NCI-H187 (cell line): ENCODE data around the gene LTK.

ENCODE experiments used
- DNase-seq, 2 experiments: peaks; one replicate each; lab custom pipeline; 2025; lab: John Stamatoyannopoulos, UW

The LTK gene

GRCh38 chr15:41513506-41514227 is at the start of gene LTK:
TSS of gene LTK (minus strand) at chr15:41513827. CDS start at chr15:41513709, 118 bp downstream.
- peak in 1 of 2 experiments; percentile 18 for DNase-seq

- no peak for DNase-seq
Observed at GRCh38 chr15:41562784-41563198, 49.2 kb upstream of the LTK start.

GRCh38 chr15:41562244-41562643 is 48.6 kb upstream of the LTK start:
- no peak for DNase-seq

DNA sequence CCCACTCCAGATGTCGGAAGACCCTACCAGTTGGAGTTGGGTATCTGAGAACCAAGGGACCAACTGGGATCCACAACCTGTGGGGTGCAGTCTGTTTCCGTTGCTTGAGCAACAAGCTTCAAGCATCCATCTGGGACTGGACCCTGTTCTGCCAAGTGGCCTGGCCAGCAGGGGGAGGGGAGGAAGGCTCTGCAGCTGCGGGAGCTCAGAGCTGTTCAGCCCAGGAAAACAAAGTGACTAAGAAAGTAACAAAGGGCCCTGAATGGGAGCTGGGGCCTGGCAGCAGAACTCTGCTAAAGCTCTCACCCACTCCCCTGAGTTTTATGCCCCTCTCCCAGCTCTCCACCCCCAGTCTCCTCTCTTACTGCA is 48.1 kb upstream of the LTK start:
- DNase-seq, result no peak

DNA sequence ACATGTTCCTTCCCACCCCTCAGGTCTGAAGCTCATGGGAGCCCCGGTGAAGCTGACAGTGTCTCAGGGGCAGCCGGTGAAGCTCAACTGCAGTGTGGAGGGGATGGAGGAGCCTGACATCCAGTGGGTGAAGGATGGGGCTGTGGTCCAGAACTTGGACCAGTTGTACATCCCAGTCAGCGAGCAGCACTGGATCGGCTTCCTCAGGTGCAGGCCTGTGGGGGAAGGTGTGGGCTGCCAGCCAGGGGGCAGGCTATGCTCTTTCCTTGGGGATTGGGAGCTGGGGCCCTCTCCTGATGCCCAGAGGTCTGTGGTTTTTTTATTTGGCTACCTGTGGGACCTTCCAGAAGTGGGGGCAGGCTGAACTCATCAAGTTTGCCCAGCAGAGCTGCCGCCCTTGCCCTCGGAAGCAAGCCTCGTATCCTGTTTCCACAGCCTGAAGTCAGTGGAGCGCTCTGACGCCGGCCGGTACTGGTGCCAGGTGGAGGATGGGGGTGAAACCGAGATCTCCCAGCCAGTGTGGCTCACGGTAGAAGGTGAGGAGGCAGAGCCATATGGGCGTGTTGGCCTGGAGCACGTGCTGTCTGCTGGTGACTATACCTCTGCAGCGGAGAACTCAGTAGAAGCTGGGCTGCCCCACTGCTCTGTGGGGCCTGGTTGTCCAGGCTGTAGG is 47.6 kb upstream of the LTK start:
- no peak for DNase-seq

- DNase-seq, result no peak
Observed at GRCh38 chr15:41560572-41560874, 46.9 kb upstream of the LTK start.

DNA sequence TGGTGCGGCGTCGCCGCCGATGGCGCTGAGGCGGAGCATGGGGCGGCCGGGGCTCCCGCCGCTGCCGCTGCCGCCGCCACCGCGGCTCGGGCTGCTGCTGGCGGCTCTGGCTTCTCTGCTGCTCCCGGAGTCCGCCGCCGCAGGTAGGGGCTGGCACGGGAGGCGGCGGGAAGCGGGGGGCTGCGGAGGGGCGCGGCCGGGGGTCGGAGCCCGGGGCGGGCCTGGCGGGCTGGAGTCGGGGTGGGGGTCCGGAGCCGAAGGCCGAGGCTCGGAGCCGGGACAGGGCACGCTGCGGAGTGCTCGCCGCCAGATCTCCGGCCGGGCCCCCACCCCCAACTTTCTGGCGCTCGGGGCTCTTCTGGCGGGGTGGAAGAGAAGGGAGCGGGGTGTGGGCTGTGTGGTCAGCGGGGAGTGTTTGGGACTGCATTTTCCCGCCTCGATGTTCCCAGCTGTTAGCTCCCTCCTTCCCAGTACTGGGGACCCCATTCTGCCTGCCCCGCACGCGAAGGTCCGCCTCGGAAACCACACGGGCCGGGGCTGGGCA is 45.7 kb upstream of the LTK start:
- no peak for DNase-seq

DNA sequence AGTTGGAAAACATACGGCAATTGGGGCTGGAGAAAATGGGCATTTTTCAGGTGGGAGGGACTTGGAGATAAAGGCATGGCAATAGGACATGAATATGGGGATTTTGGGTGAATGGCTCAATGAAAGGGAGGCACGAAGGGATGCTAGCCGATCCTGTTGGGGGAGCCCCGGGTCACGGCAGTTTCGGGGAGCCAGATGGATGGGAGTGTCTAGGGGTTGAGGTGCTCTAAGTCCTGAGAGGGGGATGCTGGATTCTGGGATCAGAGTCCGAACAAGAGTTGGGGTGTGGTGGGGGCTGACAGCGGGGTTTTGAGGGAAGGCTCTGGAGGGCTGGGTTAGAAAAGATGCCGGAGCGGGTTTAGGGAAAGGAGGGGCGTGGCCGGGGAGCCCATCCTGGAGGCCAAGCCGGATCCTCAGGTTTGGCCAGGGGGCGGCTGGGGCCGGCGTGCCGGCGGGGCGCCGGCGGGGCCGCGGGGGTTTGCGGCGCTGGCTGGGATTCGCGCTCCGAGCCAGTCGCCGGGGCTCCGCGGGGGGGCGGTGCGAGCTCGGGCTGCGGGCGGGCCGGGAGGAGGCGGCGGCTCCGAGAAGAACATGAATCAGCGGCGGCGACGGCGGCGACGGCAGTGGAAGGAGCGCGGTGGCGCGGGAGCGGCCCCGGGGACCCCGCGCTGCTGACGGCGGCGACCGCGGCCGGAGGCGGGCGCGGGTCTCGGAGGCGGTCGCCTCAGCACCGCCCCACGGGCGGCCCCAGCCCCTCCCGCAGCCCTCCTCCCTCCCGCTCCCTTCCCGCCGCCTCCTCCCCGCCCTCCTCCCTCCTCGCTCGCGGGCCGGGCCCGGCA is 45.0 kb upstream of the LTK start, which contains the start of gene TYRO3:
TYRO3 (plus strand) TSS at position 813 of the 839 bp plus-strand sequence. CDS start 46 bp downstream, outside the sequence.
- peak in 1 of 2 experiments; percentile 28 for DNase-seq

DNA sequence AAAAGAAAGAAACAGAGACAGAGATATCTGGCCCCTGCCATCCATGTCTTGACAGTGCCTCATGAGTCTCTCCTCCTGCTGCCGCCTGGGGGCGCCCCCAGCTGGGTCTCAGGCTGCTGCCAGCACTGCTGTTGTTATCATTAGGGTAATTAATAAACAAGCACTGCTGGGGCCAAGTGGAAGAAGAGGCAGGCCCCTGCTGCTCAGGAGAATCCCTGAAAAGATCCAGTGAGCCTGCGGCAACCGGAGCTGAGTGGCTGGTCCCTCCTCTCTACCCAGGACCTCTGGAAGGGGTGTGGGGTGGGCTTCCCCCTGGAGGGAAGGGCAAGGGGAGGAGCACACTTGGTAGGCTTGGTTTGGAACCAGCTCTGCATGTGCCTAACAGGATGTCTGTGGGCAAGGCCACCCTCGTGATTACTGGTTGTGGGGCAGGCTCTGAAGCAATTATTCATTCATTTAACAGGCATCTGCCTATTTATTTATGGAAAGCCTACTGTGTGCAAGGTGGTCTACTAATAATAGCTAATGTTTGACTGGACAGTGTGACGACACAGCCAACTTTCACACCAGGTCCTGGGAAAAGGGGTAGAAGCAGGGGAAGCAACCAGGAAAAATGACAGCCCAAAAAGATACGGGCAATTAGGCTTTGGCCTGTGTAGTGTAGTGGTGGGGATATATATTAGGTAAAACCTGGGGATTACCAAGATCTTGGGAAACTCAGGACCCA is 44.2 kb upstream of the LTK start:
- no peak for DNase-seq

- DNase-seq, result no peak
Observed at GRCh38 chr15:41556677-41557076, 43.0 kb upstream of the LTK start.

DNA sequence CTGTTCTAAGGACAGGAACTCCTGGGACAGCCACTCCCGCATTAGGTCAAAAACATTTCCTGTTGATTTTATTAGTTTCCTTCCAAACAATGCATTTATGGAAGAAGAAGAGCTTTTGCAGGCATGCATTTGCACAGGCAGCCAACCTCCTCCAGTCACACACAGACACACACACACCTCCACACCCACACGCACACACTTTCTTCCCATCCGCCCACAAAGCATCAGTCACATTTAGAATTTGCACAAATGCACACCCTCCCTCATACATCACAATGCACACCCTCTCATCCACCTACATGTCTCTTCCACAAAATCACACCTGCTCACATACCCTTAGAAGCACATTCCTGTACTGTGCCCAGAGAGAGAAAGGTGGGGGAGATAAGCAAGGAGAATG is 41.3 kb upstream of the LTK start:
- DNase-seq, result no peak

DNA sequence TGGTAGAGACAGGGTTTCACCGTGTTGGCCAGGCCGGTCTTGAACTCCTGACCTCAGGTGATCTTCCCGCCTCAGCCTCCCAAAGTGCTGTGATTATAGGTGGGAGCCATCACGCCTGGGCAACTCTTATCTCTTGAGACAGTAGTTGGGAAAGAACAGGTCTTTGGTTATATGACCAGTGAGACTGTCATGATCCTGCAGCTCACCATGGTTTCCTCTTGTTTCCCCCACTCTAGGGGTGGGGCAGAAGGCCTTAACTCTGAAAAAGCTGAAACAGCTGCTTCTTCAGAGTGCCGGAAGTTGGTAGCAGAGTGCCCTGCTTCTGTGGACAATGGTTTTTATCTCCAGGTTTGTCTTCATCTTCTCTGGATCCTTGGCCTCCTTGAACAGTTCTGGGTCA is 40.7 kb upstream of the LTK start:
- DNase-seq, result no peak

- no peak for DNase-seq
Observed at GRCh38 chr15:41553731-41554130, 40.1 kb upstream of the LTK start.

DNA sequence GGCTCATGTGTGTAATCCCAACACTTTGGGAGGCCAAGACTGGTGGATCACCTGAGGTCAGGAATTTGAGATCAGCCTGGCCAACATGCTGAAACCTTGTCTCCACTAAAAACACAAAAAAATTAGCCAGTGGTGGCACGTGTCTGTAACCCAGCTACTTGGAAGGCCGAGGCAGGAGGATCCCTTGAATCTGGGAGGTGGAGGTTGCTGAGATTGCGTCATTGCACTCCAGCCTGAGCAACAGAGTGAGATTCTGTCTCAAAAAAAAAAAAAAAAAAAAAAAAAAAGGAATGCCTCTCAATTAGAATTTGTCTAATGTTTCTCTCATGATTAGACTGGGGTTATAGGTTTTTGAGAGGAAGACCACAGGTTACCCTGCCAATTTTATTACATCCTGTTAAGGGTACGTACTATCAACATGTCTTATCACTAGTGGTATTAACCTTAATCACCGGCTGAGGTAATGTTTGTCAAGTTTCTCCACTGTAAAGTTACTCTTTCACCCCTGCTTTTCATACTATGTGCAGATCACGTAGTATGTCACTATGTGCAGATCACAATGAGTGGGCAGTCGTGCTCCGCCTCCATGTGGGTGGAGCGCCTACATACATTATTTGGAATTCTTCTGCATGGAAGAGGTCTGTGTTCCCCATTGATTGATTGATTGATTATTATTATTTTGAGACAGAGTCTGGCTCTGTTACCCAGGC is 36.6 kb upstream of the LTK start:
- no peak for DNase-seq

DNA sequence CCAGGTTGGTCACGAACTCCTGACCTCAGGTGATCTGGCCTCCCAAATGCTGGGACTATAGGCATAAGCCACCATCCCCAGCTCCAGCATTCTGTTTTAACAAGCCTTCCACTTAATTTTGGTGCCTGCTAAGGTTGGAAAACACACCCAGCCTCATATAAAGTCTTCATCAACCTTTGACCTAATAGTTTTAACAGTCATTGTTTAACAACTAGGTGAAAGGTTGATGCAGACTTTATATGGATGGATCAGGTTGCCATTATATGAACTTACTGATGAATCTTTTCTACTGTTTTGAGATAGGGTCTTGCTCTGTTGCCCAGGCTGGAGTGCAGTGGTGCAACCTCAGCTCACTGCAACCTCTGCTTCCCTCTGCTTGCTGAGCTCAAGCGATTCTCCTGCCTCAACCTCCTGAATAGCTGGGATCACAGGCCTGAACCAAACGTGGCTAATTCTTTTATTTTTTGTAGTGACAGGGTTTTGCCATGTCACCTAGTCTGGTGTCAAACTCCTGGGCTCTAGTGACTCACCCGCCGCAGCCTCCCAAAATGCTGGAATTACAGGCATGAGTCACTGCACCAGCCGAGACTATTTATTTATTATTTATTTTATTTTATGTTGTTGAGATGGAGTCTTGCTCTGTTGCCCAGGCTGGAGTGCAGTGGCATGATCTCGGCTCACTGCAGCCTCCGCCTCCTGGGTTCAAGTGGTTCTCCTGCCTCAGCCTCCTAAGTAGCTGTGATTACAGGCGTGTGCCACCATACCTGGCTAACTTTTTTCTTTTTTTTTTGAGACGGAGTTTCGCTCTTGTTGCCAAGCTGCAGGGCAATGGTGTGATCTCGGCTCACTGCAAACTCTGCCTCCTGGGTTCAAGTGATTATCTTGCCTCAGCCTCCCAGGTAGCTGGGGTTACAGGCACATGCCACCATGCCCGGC is 33.5 kb upstream of the LTK start:
- no peak for DNase-seq

GRCh38 chr15:41545218-41545617 is 31.6 kb upstream of the LTK start:
- DNase-seq, result no peak

GRCh38 chr15:41544650-41545015 is 31.0 kb upstream of the LTK start:
- no peak for DNase-seq

DNA sequence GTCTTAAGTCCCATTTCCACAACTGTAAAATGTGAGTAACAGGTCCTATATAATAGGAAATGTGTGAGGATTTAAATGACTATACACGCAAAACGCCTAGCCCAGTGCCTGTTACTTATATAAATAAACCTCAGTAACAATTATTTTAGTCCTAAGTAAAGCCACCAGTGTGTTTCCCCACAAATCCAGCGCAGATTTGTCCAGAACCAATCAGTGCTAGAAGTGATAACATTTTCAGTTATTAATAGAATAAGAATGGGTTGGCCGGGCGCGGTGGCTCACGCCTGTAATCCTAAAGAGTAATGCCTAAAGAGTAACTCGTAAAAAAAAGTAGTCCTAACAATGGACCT is 29.9 kb upstream of the LTK start:
- no peak for DNase-seq

DNA sequence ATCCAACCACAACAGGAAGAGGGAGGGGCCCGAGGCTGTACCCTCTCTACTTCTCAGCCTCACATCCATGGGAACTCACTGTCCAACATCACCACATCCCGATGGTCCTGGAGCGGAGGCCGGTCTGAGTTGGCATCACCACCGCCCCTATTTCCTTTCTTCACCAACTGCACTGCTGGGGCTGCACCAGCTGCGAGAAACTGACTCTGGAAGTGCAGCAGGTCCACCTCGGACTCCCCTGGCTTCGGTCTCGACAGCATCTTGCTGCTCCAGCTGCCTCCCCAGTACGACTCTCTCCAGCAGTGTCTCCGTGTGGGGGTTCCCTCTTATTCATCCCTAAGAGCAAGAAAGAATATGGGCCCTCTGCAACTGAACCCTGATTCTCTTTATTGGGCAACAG is 23.2 kb upstream of the LTK start:
- no peak for DNase-seq

DNA sequence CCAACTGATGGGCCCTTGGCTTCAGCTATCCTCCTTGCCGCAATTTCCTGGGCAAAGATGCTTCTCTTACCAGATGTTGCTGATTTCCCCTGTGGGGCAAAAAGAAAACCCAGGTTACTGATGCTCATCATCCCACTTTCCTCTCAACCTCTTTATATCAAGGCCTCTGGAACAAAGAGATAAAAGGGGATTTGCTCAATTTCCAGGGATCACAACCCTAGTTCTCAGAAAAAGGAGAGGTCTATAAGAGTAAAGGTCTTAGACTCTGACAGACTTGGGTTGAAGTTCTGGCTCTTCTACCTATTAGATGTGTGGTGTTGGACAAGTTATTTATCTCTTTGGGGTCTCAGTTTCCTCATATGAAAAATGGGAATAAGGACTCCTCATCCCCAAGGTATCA is 21.9 kb upstream of the LTK start:
- no peak for DNase-seq
